RWPE2 (cell line): ENCODE measurements around the gene GSTM5.

Experiments
- ATAC-seq: fragments of 200-7000 bp; cut with Tn5 transposase; 3 replicates; pipeline ENCODE4 v1.9.1; 2021; ENCODE audit warnings: low read depth
- DNase-seq: peaks from one replicate; pipeline ENCODE4 v3.0.0-alpha.2; 2020; ENCODE audit warnings: low spot score
- H3K27ac ChIP-seq: fragments of 450-650 bp; 2 replicates; pipeline ENCODE4 v1.5.1; 2017; ENCODE audit warnings: mild to moderate bottlenecking; ENCODE audit not compliant: poor library complexity, severe bottlenecking
- H3K27me3 ChIP-seq: fragments of 250-450 bp; sonication (Bioruptor Pico); 2 replicates; pipeline ENCODE4 v1.5.1; 2021; ENCODE audit warnings: mild to moderate bottlenecking, moderate library complexity; ENCODE audit not compliant: insufficient read depth, poor library complexity, severe bottlenecking
- H3K36me3 ChIP-seq: fragments of 250-450 bp; sonication (Bioruptor Pico); 2 replicates; pipeline ENCODE4 v1.5.1; 2020; ENCODE audit warnings: low read depth, mild to moderate bottlenecking, moderate library complexity
- H3K4me1 ChIP-seq: fragments of 250-450 bp; sonication (Bioruptor Pico); 2 replicates; pipeline ENCODE4 v1.5.1; 2021; ENCODE audit warnings: mild to moderate bottlenecking, moderate library complexity; ENCODE audit not compliant: insufficient read depth, poor library complexity, severe bottlenecking
- H3K4me3 ChIP-seq: fragments of 250-450 bp; sonication (Bioruptor Pico); 2 replicates; pipeline ENCODE4 v1.5.1; 2021; ENCODE audit warnings: mild to moderate bottlenecking, moderate library complexity; ENCODE audit not compliant: severe bottlenecking
- H3K9me3 ChIP-seq: fragments of 250-450 bp; sonication (Bioruptor Pico); 2 replicates; pipeline ENCODE4 v1.5.1; 2021; ENCODE audit warnings: mild to moderate bottlenecking, moderate library complexity; ENCODE audit not compliant: severe bottlenecking
- TF ChIP-seq, protein P1 (sequence below): fragments of 450-650 bp; IDR thresholded peaks from one replicate; pipeline ENCODE4 v1.5.1; 2017; ENCODE audit warnings: mild to moderate bottlenecking, moderate library complexity; ENCODE audit not compliant: poor library complexity, severe bottlenecking

The GSTM5 gene

DNA sequence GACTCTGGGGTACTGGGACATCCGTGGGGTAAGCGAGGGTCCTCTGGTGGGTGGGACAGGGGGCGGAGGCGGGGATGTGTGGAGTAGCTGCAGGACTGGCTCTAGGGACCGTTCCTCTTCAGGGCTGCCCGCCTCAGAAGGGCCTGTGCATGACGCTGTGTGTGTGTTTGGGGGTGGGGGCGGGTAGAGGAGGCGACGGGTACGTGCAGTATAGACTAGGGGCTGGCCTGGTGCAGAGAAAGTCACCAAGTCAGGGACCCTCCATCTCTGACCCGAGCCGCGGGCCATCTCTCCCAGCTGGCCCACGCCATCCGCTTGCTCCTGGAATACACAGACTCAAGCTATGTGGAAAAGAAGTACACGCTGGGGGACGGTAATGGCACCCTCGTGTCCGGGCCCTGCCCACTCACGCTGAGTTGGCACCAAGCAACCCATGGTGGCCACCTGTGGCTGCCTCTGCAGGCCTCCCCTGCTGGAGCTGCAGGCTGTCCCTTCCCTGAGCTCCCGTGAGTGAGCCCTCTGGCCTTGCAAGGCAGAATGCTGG is 342 bp downstream of the GSTM5 start:
- DNase-seq (no peak), ATAC-seq (no peak)
- no peaks in the 10 kb centered on the region for H3K36me3 ChIP-seq
- no peaks in the 10 kb centered on the region for H3K4me1 ChIP-seq
- H3K27me3 ChIP-seq = no peaks in the 10 kb centered on the region
- no peak overlapping the region for H3K27ac ChIP-seq
- no peaks in the 10 kb centered on the region for H3K9me3 ChIP-seq
- TF ChIP-seq, protein P1, sequence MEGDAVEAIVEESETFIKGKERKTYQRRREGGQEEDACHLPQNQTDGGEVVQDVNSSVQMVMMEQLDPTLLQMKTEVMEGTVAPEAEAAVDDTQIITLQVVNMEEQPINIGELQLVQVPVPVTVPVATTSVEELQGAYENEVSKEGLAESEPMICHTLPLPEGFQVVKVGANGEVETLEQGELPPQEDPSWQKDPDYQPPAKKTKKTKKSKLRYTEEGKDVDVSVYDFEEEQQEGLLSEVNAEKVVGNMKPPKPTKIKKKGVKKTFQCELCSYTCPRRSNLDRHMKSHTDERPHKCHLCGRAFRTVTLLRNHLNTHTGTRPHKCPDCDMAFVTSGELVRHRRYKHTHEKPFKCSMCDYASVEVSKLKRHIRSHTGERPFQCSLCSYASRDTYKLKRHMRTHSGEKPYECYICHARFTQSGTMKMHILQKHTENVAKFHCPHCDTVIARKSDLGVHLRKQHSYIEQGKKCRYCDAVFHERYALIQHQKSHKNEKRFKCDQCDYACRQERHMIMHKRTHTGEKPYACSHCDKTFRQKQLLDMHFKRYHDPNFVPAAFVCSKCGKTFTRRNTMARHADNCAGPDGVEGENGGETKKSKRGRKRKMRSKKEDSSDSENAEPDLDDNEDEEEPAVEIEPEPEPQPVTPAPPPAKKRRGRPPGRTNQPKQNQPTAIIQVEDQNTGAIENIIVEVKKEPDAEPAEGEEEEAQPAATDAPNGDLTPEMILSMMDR = no peak
- no peak overlapping the region for H3K4me3 ChIP-seq

- H3K36me3 ChIP-seq = no peaks in the 10 kb centered on the region
- no peaks in the 10 kb centered on the region for H3K4me1 ChIP-seq
- ATAC-seq (no peak), DNase-seq (no peak)
- TF ChIP-seq, protein P1 = no peak
- H3K9me3 ChIP-seq = no peaks in the 10 kb centered on the region
- H3K27ac ChIP-seq = no peak overlapping the region
- no peak overlapping the region for H3K4me3 ChIP-seq
- no peaks in the 10 kb centered on the region for H3K27me3 ChIP-seq
These were observed 1.6 kb downstream of the GSTM5 start for GRCh38 chr1:109713636-109714035.

- TF ChIP-seq, protein P1 = no peak
- Histone ChIP-seq H3K4me3 (no peak overlapping the region), H3K27me3 (no peaks in the 10 kb centered on the region), H3K4me1 (peaks cover 5% of the 10 kb centered on the region), H3K9me3 (no peaks in the 10 kb centered on the region), H3K27ac (no peak overlapping the region), H3K36me3 (no peaks in the 10 kb centered on the region)
- ATAC-seq (no peak), DNase-seq (no peak)
These were observed 2.8 kb downstream of the GSTM5 start for GRCh38 chr1:109714661-109715372.

DNA sequence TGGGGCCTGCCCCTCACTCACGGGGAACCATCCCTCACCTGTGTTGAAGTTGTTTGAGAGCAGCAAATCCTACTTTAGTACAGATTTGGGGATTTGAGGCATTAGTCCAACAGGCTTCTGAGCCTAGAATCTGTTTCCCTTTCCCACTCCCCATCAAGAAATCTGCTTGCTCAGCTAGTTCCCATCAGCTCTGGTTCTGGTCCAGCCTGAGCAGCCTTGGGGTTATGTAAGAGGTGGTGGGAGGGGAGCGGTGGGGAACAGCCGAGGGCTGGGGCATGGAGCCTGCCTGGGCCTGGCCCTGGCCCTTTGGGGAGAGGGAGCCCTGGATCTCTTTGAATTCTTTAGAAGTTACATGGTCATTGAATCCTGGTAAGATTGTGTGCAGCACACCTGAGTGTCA is 4.1 kb downstream of the GSTM5 start:
- Histone ChIP-seq H3K27me3 (no peaks in the 10 kb centered on the region), H3K9me3 (no peaks in the 10 kb centered on the region), H3K4me3 (no peak overlapping the region), H3K36me3 (no peaks in the 10 kb centered on the region), H3K4me1 (peaks cover 5% of the 10 kb centered on the region), H3K27ac (no peak overlapping the region)
- no peak for DNase-seq
- TF ChIP-seq, protein P1 = no peak
- no peak for ATAC-seq

GRCh38 chr1:109716570-109717090 is 4.6 kb downstream of the GSTM5 start:
- Histone ChIP-seq H3K4me1 (peaks cover 5% of the 10 kb centered on the region), H3K36me3 (no peaks in the 10 kb centered on the region), H3K4me3 (no peak overlapping the region), H3K27me3 (no peaks in the 10 kb centered on the region), H3K9me3 (no peaks in the 10 kb centered on the region), H3K27ac (no peak overlapping the region)
- DNase-seq (no peak), ATAC-seq (no peak)
- TF ChIP-seq, protein P1 = no peak
